ENCODE data around the gene PRPSAP1.
A peak's percentile ranks its signal among the peaks of the same experiment; 100 is the strongest.

The PRPSAP1 gene

GRCh38 chr17:76385892-76386786 is 32.4 kb upstream of the PRPSAP1 start:
- Mint-ChIP-seq H3K4me3 (peak overlapping the region; percentile 74), H3K27ac (no peak overlapping the region), H3K4me1 (peaks cover 26% of the 10 kb centered on the region), H3K27me3 (peaks cover 15% of the 10 kb centered on the region), H3K9me3 (no peaks in the 10 kb centered on the region), H3K36me3 (peaks cover 17% of the 10 kb centered on the region)
- peak; percentile 46 for ATAC-seq

GRCh38 chr17:76384987-76385891 is 31.5 kb upstream of the PRPSAP1 start:
- Mint-ChIP-seq H3K9me3 (no peaks in the 10 kb centered on the region), H3K36me3 (peaks cover 10% of the 10 kb centered on the region), H3K4me3 (peak overlapping the region; percentile 74), H3K4me1 (peaks cover 26% of the 10 kb centered on the region), H3K27me3 (peaks cover 17% of the 10 kb centered on the region), H3K27ac (no peak overlapping the region)
- ATAC-seq: no peak

- H3K4me1 Mint-ChIP-seq: peaks cover 26% of the 10 kb centered on the region
- H3K4me3 Mint-ChIP-seq: peak within 1 kb of the TSS; percentile 85
- peak within 1 kb of the TSS; percentile 87 for H3K27ac Mint-ChIP-seq
- H3K27me3 Mint-ChIP-seq: peaks cover 17% of the 10 kb centered on the region
- peaks cover 6% of the 10 kb centered on the region for H3K36me3 Mint-ChIP-seq
- ATAC-seq: peak; percentile 87
- no peaks in the 10 kb centered on the region for H3K9me3 Mint-ChIP-seq
Observed at GRCh38 chr17:76384222-76384986, 30.7 kb upstream of the PRPSAP1 start, which contains the start of gene SPHK1. Gene SPHK1 (plus strand): TSS chr17:76384609. CDS start chr17:76385645, 1,036 bp downstream.

- peak; percentile 56 for ATAC-seq
- H3K4me1 Mint-ChIP-seq: peaks cover 26% of the 10 kb centered on the region
Observed at GRCh38 chr17:76383546-76384221, 30.0 kb upstream of the PRPSAP1 start.

GRCh38 chr17:76382803-76383545 is 29.3 kb upstream of the PRPSAP1 start:
- H3K4me3 Mint-ChIP-seq: peak overlapping the region; percentile 85
- ATAC-seq: peak; percentile 56
- H3K27ac Mint-ChIP-seq: peak overlapping the region; percentile 87
- H3K36me3 Mint-ChIP-seq: no peaks in the 10 kb centered on the region
- no peaks in the 10 kb centered on the region for H3K9me3 Mint-ChIP-seq
- peaks cover 17% of the 10 kb centered on the region for H3K27me3 Mint-ChIP-seq
- H3K4me1 Mint-ChIP-seq: peaks cover 26% of the 10 kb centered on the region

More at GRCh38 chr17:76383546-76384221, 30.0 kb upstream of the PRPSAP1 start:
- Mint-ChIP-seq H3K27ac (peak overlapping the region; percentile 87), H3K36me3 (no peaks in the 10 kb centered on the region), H3K27me3 (peaks cover 17% of the 10 kb centered on the region), H3K9me3 (no peaks in the 10 kb centered on the region), H3K4me3 (peak overlapping the region; percentile 85)

GRCh38 chr17:76382351-76382802 is 28.7 kb upstream of the PRPSAP1 start:
- no peak overlapping the region for H3K27ac Mint-ChIP-seq
- ATAC-seq: no peak
- H3K4me3 Mint-ChIP-seq: peak overlapping the region; percentile 85
- peaks cover 22% of the 10 kb centered on the region for H3K27me3 Mint-ChIP-seq
- peaks cover 26% of the 10 kb centered on the region for H3K4me1 Mint-ChIP-seq
- H3K36me3 Mint-ChIP-seq: no peaks in the 10 kb centered on the region
- no peaks in the 10 kb centered on the region for H3K9me3 Mint-ChIP-seq

GRCh38 chr17:76381633-76382350 is 28.1 kb upstream of the PRPSAP1 start:
- H3K27me3 Mint-ChIP-seq: peaks cover 26% of the 10 kb centered on the region
- H3K9me3 Mint-ChIP-seq: no peaks in the 10 kb centered on the region
- no peak for ATAC-seq
- H3K27ac Mint-ChIP-seq: no peak overlapping the region
- H3K4me3 Mint-ChIP-seq: peak overlapping the region; percentile 56
- H3K4me1 Mint-ChIP-seq: peaks cover 24% of the 10 kb centered on the region
- no peaks in the 10 kb centered on the region for H3K36me3 Mint-ChIP-seq

GRCh38 chr17:76379646-76380376 is 26.1 kb upstream of the PRPSAP1 start:
- peaks cover 6% of the 10 kb centered on the region for H3K4me1 Mint-ChIP-seq
- no peaks in the 10 kb centered on the region for H3K36me3 Mint-ChIP-seq
- H3K27me3 Mint-ChIP-seq: peaks cover 26% of the 10 kb centered on the region
- no peak overlapping the region for H3K27ac Mint-ChIP-seq
- H3K4me3 Mint-ChIP-seq: no peak overlapping the region
- H3K9me3 Mint-ChIP-seq: no peaks in the 10 kb centered on the region
- ATAC-seq: no peak

- Mint-ChIP-seq H3K9me3 (no peaks in the 10 kb centered on the region), H3K4me1 (peaks cover 6% of the 10 kb centered on the region), H3K27me3 (peaks cover 26% of the 10 kb centered on the region), H3K4me3 (no peak overlapping the region), H3K27ac (no peak overlapping the region), H3K36me3 (no peaks in the 10 kb centered on the region)
- ATAC-seq: no peak
Observed at GRCh38 chr17:76379275-76379641, 25.5 kb upstream of the PRPSAP1 start.

- peaks cover 3% of the 10 kb centered on the region for H3K4me1 Mint-ChIP-seq
- no peaks in the 10 kb centered on the region for H3K36me3 Mint-ChIP-seq
- no peak overlapping the region for H3K4me3 Mint-ChIP-seq
- no peaks in the 10 kb centered on the region for H3K9me3 Mint-ChIP-seq
- peaks cover 26% of the 10 kb centered on the region for H3K27me3 Mint-ChIP-seq
- H3K27ac Mint-ChIP-seq: no peak overlapping the region
- ATAC-seq: no peak
Observed at GRCh38 chr17:76378548-76379274, 25.0 kb upstream of the PRPSAP1 start.

GRCh38 chr17:76376318-76377133 is 22.8 kb upstream of the PRPSAP1 start:
- no peak for ATAC-seq
- Mint-ChIP-seq H3K4me3 (no peak overlapping the region), H3K27me3 (peaks cover 14% of the 10 kb centered on the region), H3K27ac (no peak overlapping the region), H3K36me3 (no peaks in the 10 kb centered on the region), H3K4me1 (peaks cover 7% of the 10 kb centered on the region), H3K9me3 (no peaks in the 10 kb centered on the region)
